HAP-1 (cell line): ENCODE measurements around the gene NDFIP1.

Source experiments
- DNase-seq, 2 experiments: peaks; one replicate each; pipeline ENCODE4 v3.0.0-alpha.2; 2016 to 2020; ENCODE audit warnings: low spot score in 2 of 2
- H3K27me3 ChIP-seq: fragments of 250-450 bp; sonication (Bioruptor Pico); 2 replicates; pipeline ENCODE4 v1.5.1; 2020; ENCODE audit warnings: low read depth, mild to moderate bottlenecking, moderate library complexity
- H3K36me3 ChIP-seq: fragments of 250-450 bp; sonication (Bioruptor Pico); replicated peaks from 2 replicates; pipeline ENCODE4 v1.5.1; 2020; ENCODE audit warnings: mild to moderate bottlenecking
- H3K4me1 ChIP-seq: fragments of 250-450 bp; sonication (Bioruptor Pico); 2 replicates; pipeline ENCODE4 v1.5.1; 2020; ENCODE audit warnings: mild to moderate bottlenecking
- H3K4me3 ChIP-seq: fragments of 250-450 bp; sonication (Bioruptor Pico); 2 replicates; pipeline ENCODE4 v1.5.1; 2020; ENCODE audit warnings: mild to moderate bottlenecking, moderate library complexity
- H3K9me3 ChIP-seq: fragments of 250-450 bp; sonication (Bioruptor Pico); 2 replicates; pipeline ENCODE4 v1.5.1; 2020; ENCODE audit warnings: mild to moderate bottlenecking, moderate library complexity
- in situ Hi-C: fragments of 300-500 bp; cut with MboI; formaldehyde crosslinking; loops from 3 replicates; pipeline ENCODE4 v1.14.3; 2020; ENCODE audit warnings: low sequenced_read_pairs, inconsistent platforms, mixed read lengths

The NDFIP1 gene

GRCh38 chr5:142118155-142118686 is 9.6 kb downstream of the NDFIP1 start:
- DNase-seq: no peak
- H3K9me3 ChIP-seq: no peaks in the 10 kb centered on the region
- H3K27me3 ChIP-seq: no peaks in the 10 kb centered on the region
- peaks cover 3% of the 10 kb centered on the region; the same call in 1 of the 2 replicates for H3K4me1 ChIP-seq
- in situ Hi-C loops: no loop called here
- H3K36me3 ChIP-seq: peaks cover 7% of the 10 kb centered on the region
- no peak overlapping the region for H3K4me3 ChIP-seq

GRCh38 chr5:142119051-142119625 is 10.6 kb downstream of the NDFIP1 start:
- H3K36me3 ChIP-seq: peaks cover 7% of the 10 kb centered on the region
- in situ Hi-C loops: no loop called here
- DNase-seq: no peak
- no peak overlapping the region for H3K4me3 ChIP-seq
- H3K27me3 ChIP-seq: no peaks in the 10 kb centered on the region
- no peaks in the 10 kb centered on the region for H3K9me3 ChIP-seq
- peaks cover 3% of the 10 kb centered on the region; the same call in 1 of the 2 replicates for H3K4me1 ChIP-seq

GRCh38 chr5:142120247-142120935 is 11.8 kb downstream of the NDFIP1 start:
- in situ Hi-C loops: no loop called here
- Histone ChIP-seq H3K27me3 (no peaks in the 10 kb centered on the region), H3K4me3 (no peak overlapping the region), H3K36me3 (peaks cover 7% of the 10 kb centered on the region), H3K4me1 (peaks cover 3% of the 10 kb centered on the region; the same call in 1 of the 2 replicates), H3K9me3 (no peaks in the 10 kb centered on the region)
- no peak for DNase-seq

- H3K4me3 ChIP-seq: no peak overlapping the region
- no peak for DNase-seq
- H3K4me1 ChIP-seq: peaks cover 4% of the 10 kb centered on the region; the same call in 1 of the 2 replicates
- peaks cover 7% of the 10 kb centered on the region for H3K36me3 ChIP-seq
- no peaks in the 10 kb centered on the region for H3K27me3 ChIP-seq
- no peaks in the 10 kb centered on the region for H3K9me3 ChIP-seq
- in situ Hi-C loops: no loop called here
These were observed 13.5 kb downstream of the NDFIP1 start for GRCh38 chr5:142122121-142122520.

- Histone ChIP-seq H3K36me3 (no peaks in the 10 kb centered on the region; the same call in 1 of the 2 replicates), H3K4me3 (no peak overlapping the region), H3K9me3 (no peaks in the 10 kb centered on the region), H3K4me1 (peaks cover 7% of the 10 kb centered on the region), H3K27me3 (no peaks in the 10 kb centered on the region)
- in situ Hi-C loops: loop anchor here (25.0 kb wide), 1 partner anchor 438 kb away; the partner anchor contains the start of gene ARAP3
- no peak for DNase-seq
These were observed 16.8 kb downstream of the NDFIP1 start for GRCh38 chr5:142125378-142125777.

- Histone ChIP-seq H3K9me3 (no peaks in the 10 kb centered on the region), H3K27me3 (no peaks in the 10 kb centered on the region), H3K4me3 (no peak overlapping the region), H3K36me3 (no peaks in the 10 kb centered on the region; the same call in 1 of the 2 replicates), H3K4me1 (peaks cover 13% of the 10 kb centered on the region)
- in situ Hi-C loops: loop anchor here (25.0 kb wide), 1 partner anchor 439 kb away; the partner anchor contains the start of gene ARAP3
- DNase-seq: no peak
These were observed 17.4 kb downstream of the NDFIP1 start for GRCh38 chr5:142125963-142126362.

- DNase-seq: no peak
- Histone ChIP-seq H3K27me3 (no peaks in the 10 kb centered on the region), H3K36me3 (no peaks in the 10 kb centered on the region), H3K4me1 (peaks cover 13% of the 10 kb centered on the region), H3K9me3 (no peaks in the 10 kb centered on the region), H3K4me3 (no peak overlapping the region)
- in situ Hi-C loops: loop anchor here (25.0 kb wide), 1 partner anchor 441 kb away; the partner anchor contains the start of gene ARAP3
These were observed 20.2 kb downstream of the NDFIP1 start for GRCh38 chr5:142128675-142129208.

GRCh38 chr5:142129446-142130066 is 21.0 kb downstream of the NDFIP1 start:
- no peak overlapping the region for H3K4me3 ChIP-seq
- no peaks in the 10 kb centered on the region for H3K36me3 ChIP-seq
- no peaks in the 10 kb centered on the region for H3K27me3 ChIP-seq
- in situ Hi-C loops: loop anchor here (25.0 kb wide), 1 partner anchor 442 kb away; the partner anchor contains the start of gene ARAP3
- no peaks in the 10 kb centered on the region for H3K9me3 ChIP-seq
- H3K4me1 ChIP-seq: peaks cover 13% of the 10 kb centered on the region
- DNase-seq: no peak

- Histone ChIP-seq H3K9me3 (no peaks in the 10 kb centered on the region), H3K4me1 (peaks cover 12% of the 10 kb centered on the region), H3K27me3 (no peaks in the 10 kb centered on the region), H3K4me3 (no peak overlapping the region), H3K36me3 (no peaks in the 10 kb centered on the region; the same call in 1 of the 2 replicates)
- DNase-seq: no peak
- in situ Hi-C loops: loop anchor here (25.0 kb wide), 1 partner anchor 444 kb away; the partner anchor contains the start of gene ARAP3
These were observed 22.8 kb downstream of the NDFIP1 start for GRCh38 chr5:142131394-142131793.

GRCh38 chr5:142132916-142133315 is 24.3 kb downstream of the NDFIP1 start:
- Histone ChIP-seq H3K27me3 (no peaks in the 10 kb centered on the region), H3K4me3 (no peak overlapping the region), H3K9me3 (no peaks in the 10 kb centered on the region), H3K36me3 (no peaks in the 10 kb centered on the region; the same call in 1 of the 2 replicates), H3K4me1 (peaks cover 12% of the 10 kb centered on the region)
- DNase-seq: no peak
- in situ Hi-C loops: loop anchor here (25.0 kb wide), 1 partner anchor 446 kb away; the partner anchor contains the start of gene ARAP3

GRCh38 chr5:142133330-142134206 is 25.0 kb downstream of the NDFIP1 start:
- Histone ChIP-seq H3K4me1 (peaks cover 12% of the 10 kb centered on the region), H3K36me3 (peaks cover 5% of the 10 kb centered on the region), H3K27me3 (no peaks in the 10 kb centered on the region), H3K4me3 (no peak overlapping the region), H3K9me3 (no peaks in the 10 kb centered on the region)
- in situ Hi-C loops: loop anchor here (25.0 kb wide), 1 partner anchor 446 kb away; the partner anchor contains the start of gene ARAP3
- DNase-seq: no peak

GRCh38 chr5:142134331-142135010 is 25.9 kb downstream of the NDFIP1 start:
- peaks cover 5% of the 10 kb centered on the region for H3K36me3 ChIP-seq
- no peak for DNase-seq
- in situ Hi-C loops: loop anchor here (25.0 kb wide), 1 partner anchor 447 kb away; the partner anchor contains the start of gene ARAP3

More at GRCh38 chr5:142134331-142135010, 25.9 kb downstream of the NDFIP1 start:
- no peak overlapping the region for H3K4me3 ChIP-seq
- H3K9me3 ChIP-seq: no peaks in the 10 kb centered on the region
- no peaks in the 10 kb centered on the region for H3K27me3 ChIP-seq
- peaks cover 12% of the 10 kb centered on the region for H3K4me1 ChIP-seq
